K562 treated with DMSO at 1 percent for 4 hours (cell line): ENCODE data around the gene EPHA8. TPM values are rescaled to one million over a fixed set of nuclear protein-coding genes. Genes with fewer than 3 reads are reported as not detected.

Experiments used
- total RNA-seq: library from RNA; unstranded; fragments of 300-600 nt; gene quantifications from 2 replicates; pipeline ENCODE4 v1.2.3, GENCODE V29; 2022; ENCODE audit not compliant: insufficient read depth

The EPHA8 gene
- total RNA-seq: not detected in 2 replicates

DNA sequence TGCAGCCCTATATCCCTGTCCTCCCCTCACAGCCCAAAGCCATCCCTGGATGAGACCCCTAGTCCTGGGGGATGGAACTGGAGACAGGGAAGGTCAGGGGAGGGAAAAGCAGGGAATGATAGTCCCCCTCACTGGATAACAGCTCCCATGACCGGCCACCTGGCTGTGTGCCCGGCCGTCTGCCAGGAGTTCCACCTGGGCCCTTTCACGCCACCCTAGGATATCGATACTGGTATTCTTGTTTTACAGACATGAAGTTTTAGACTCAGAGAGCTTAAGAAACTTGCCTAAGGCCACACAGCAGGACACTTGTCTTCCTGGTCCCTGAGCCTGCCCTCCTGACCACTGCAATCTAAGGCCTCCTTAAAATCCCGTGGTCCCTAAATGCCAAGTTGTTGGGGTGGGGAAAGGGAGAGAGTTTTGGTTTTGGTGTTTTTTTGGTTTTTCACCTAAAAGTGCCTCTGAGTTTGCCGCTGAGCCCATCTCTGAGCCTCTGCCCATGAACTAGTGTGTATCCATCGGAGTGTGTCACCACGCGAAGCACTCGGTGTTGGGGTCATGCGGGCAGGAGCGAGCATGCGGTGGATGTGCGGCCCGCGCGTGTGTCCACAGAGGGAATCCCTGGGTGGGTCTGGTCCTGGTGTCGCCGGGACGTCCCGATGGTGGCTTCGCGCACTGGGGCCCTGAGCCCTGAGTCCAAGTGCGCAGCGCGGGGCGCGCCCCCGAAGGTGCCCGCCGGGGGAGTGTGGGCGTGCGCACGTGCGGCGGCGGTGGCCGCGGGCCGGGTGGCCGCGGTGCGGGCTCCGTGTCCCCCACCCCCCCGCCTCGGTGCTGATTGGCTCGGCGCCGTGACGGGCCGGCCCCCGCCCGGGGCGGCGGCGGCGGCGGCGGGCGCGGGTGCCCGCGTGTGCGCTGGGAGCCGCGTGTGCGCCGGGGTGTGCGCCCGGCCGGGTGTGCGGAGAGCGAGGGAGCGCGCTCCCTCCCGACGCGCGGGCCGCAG, at the start of gene EPHA8:
EPHA8 (plus strand) TSS at position 906 of the 1,000 bp plus-strand sequence. CDS start 147 bp downstream, outside the sequence.

DNA sequence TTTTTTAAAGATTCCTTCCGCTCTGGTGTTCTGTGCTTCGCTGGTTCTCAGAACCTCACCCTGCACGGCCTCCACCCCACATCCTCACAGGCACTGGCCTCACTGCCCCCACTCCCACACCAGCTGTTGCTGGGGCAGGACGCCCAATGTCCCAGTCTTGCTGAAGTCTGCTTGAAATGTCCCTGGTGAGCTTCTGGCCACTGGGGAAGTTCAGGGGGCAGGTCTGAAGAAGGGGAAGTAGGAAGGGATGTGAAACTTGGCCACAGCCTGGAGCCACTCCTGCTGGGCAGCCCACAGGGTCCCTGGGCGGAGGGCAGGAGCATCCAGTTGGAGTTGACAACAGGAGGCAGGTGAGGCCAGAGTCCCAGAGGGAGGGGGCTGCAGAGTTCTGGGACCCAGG, 73.1 kb downstream of the EPHA8 start, which contains the start of gene C1QA:
C1QA (plus strand) TSS at position 276 of the 400 bp plus-strand sequence. CDS start 989 bp downstream, outside the sequence.

DNA sequence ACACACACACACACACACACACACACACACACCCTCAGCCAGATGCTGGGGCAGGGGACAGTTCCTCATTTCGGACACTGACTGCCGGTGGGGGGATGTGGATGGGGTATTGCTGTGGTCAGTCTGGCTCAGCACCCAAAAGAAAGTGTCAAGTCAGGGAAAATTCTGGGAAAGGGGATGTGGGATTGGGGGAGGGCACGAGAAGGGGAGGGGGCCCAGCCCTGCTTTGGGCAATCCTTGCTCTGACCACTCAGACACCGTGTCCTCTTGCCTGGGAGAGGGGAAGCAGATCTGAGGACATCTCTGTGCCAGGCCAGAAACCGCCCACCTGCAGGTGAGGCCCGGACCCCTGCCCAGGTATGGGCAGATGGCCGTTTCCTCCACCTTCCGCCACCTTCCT, 80.1 kb downstream of the EPHA8 start, which contains the start of gene C1QC:
C1QC (plus strand) TSS at position 253 of the 400 bp plus-strand sequence. CDS start 391 bp downstream, outside the sequence.

DNA sequence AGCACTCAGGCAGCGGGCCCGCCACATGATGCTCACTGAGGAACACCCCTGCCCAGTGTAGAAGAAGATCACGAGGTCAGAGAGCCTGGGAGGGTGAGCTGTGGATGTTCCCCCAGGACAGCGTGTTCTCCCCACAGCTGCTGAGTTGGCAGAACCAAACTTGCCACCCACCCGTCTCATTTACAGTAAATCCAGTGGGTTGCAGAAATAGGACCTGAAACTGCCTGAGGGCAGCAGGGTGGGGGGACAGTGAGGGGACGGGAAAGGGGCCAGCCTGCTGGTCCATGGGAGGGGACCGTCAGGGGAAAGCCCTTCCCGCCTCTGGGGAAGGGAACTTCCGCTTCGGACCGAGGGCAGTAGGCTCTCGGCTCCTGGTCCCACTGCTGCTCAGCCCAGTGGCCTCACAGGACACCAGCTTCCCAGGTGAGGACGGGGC, 89.6 kb downstream of the EPHA8 start, which contains the start of gene C1QB:
C1QB (plus strand) TSS at position 356 of the 436 bp plus-strand sequence. CDS start 6,227 bp downstream, outside the sequence.

Other genes with a start within 250 kb of the EPHA8 start
- 10.7 and 16.2 TPM in 2 replicates for gene ZBTB40, start 111.6 kb upstream of the EPHA8 start, total RNA-seq
- gene C1QA, start 73.1 kb downstream of the EPHA8 start, total RNA-seq: not detected in 2 replicates
- gene C1QC, start 80.1 kb downstream of the EPHA8 start, total RNA-seq: not detected in 2 replicates
- gene C1QB, start 89.7 kb downstream of the EPHA8 start, total RNA-seq: not detected in 2 replicates
- 0.53 TPM in 1 of 2 replicates, not detected in the other for gene EPHB2, start 147.3 kb downstream of the EPHA8 start, total RNA-seq